HEK293 (cell line): Measurements from ENCODE around the gene FAXC.

Source experiments
- GFI1B ChIP-seq: fragments of 450-650 bp; formaldehyde crosslinking; IDR thresholded peaks from 2 replicates; pipeline ENCODE4 v1.5.1; 2016; ENCODE audit warnings: missing biosample characterization, missing genetic modification characterization
- IKZF3 ChIP-seq: fragments of 450-650 bp; IDR thresholded peaks from 2 replicates; pipeline ENCODE4 v1.5.0; 2018; ENCODE audit warnings: missing biosample characterization, mild to moderate bottlenecking, missing genetic modification characterization, moderate library complexity
- SP3 ChIP-seq: fragments of 450-650 bp; formaldehyde crosslinking; IDR thresholded peaks from 2 replicates; pipeline ENCODE4 v1.5.1; 2016; ENCODE audit warnings: missing biosample characterization, missing genetic modification characterization
- TSHZ1 ChIP-seq: fragments of 450-650 bp; formaldehyde crosslinking; IDR thresholded peaks from 2 replicates; pipeline ENCODE4 v1.5.1; 2016; ENCODE audit warnings: missing biosample characterization, missing genetic modification characterization, borderline replicate concordance
- ZBTB7A ChIP-seq: fragments of 450-650 bp; formaldehyde crosslinking; IDR thresholded peaks from 2 replicates; pipeline ENCODE4 v1.5.1; 2016; ENCODE audit warnings: low read depth, missing biosample characterization, missing genetic modification characterization
- ZFHX2 ChIP-seq: fragments of 450-650 bp; formaldehyde crosslinking; conservative IDR thresholded peaks from 2 replicates; pipeline ENCODE4 v1.5.1; 2016; ENCODE audit warnings: missing biosample characterization, missing genetic modification characterization
- ZNF184 ChIP-seq: fragments of 450-650 bp; IDR thresholded peaks from 2 replicates; pipeline ENCODE4 v1.5.1; 2018; ENCODE audit warnings: missing biosample characterization, mild to moderate bottlenecking, missing genetic modification characterization
- ZNF19 ChIP-seq: fragments of 450-650 bp; formaldehyde crosslinking; IDR thresholded peaks from 2 replicates; pipeline ENCODE4; 2016; ENCODE audit warnings: missing biosample characterization, missing genetic modification characterization, low read depth
- ZNF211 ChIP-seq: fragments of 450-650 bp; formaldehyde crosslinking; IDR thresholded peaks from 2 replicates; pipeline ENCODE4 v1.5.1; 2016; ENCODE audit warnings: low read depth, missing biosample characterization, missing genetic modification characterization
- ZNF239 ChIP-seq: fragments of 450-650 bp; formaldehyde crosslinking; IDR thresholded peaks from 2 replicates; pipeline ENCODE4 v1.5.1; 2016; ENCODE audit warnings: missing biosample characterization, missing genetic modification characterization
- ZNF423 ChIP-seq: fragments of 450-650 bp; formaldehyde crosslinking; IDR thresholded peaks from 2 replicates; pipeline ENCODE4 v1.5.1; 2016; ENCODE audit warnings: missing biosample characterization, missing genetic modification characterization
- ZNF426 ChIP-seq: fragments of 450-650 bp; formaldehyde crosslinking; IDR thresholded peaks from 2 replicates; pipeline ENCODE4 v1.5.1; 2017; ENCODE audit warnings: missing biosample characterization, missing genetic modification characterization, mild to moderate bottlenecking, inconsistent platforms, moderate library complexity
- ZNF514 ChIP-seq: fragments of 450-650 bp; formaldehyde crosslinking; IDR thresholded peaks from 2 replicates; pipeline ENCODE4 v1.5.1; 2016; ENCODE audit warnings: missing biosample characterization, missing genetic modification characterization
- ZNF549 ChIP-seq: fragments of 450-650 bp; IDR thresholded peaks from 2 replicates; pipeline ENCODE4 v1.5.1; 2018; ENCODE audit warnings: missing biosample characterization, missing genetic modification characterization, mild to moderate bottlenecking, inconsistent platforms, moderate library complexity
- ZNF558 ChIP-seq: fragments of 450-650 bp; formaldehyde crosslinking; IDR thresholded peaks from 2 replicates; pipeline ENCODE4 v1.5.1; 2016; ENCODE audit warnings: missing biosample characterization, missing genetic modification characterization
- ZNF792 ChIP-seq: fragments of 450-650 bp; formaldehyde crosslinking; IDR thresholded peaks from 2 replicates; pipeline ENCODE4 v1.5.1; 2016; ENCODE audit warnings: missing biosample characterization, missing genetic modification characterization
- ZNF837 ChIP-seq: fragments of 450-650 bp; formaldehyde crosslinking; IDR thresholded peaks from 2 replicates; pipeline ENCODE4 v1.5.1; 2016; ENCODE audit warnings: missing biosample characterization, missing genetic modification characterization
- ZSCAN16 ChIP-seq: fragments of 450-650 bp; formaldehyde crosslinking; IDR thresholded peaks from 2 replicates; pipeline ENCODE4 v1.5.1; 2016; ENCODE audit warnings: missing biosample characterization, missing genetic modification characterization
- TF ChIP-seq, protein P1 (sequence below): fragments of 450-650 bp; formaldehyde crosslinking; IDR thresholded peaks from 2 replicates; pipeline ENCODE4 v1.5.1; 2016; ENCODE audit warnings: missing biosample characterization, missing genetic modification characterization
- TF ChIP-seq, protein P2 (sequence below): fragments of 450-650 bp; formaldehyde crosslinking; IDR thresholded peaks from 2 replicates; pipeline ENCODE4 v1.5.1; 2016; ENCODE audit warnings: missing biosample characterization, missing genetic modification characterization
- TF ChIP-seq, protein P3 (sequence below): fragments of 450-650 bp; formaldehyde crosslinking; IDR thresholded peaks from 2 replicates; pipeline ENCODE4 v1.5.1; 2016; ENCODE audit warnings: missing biosample characterization, missing genetic modification characterization, borderline replicate concordance

Gene FAXC

GRCh38 chr6:99349171-99350141, at the start of gene FAXC (continued):
- no peak for TF ChIP-seq ZNF19 (tag by site-specific recombination)
- TF ChIP-seq ZNF514 (tag by site-specific recombination) = no peak
- no peak for TF ChIP-seq ZSCAN16 (tag by site-specific recombination)
- TF ChIP-seq ZNF558 (tag by site-specific recombination) = no peak
- no peak for TF ChIP-seq ZNF184 (tag by site-specific recombination)
- TF ChIP-seq ZBTB7A (tag by site-specific recombination) = no peak
- TF ChIP-seq, protein P1, sequence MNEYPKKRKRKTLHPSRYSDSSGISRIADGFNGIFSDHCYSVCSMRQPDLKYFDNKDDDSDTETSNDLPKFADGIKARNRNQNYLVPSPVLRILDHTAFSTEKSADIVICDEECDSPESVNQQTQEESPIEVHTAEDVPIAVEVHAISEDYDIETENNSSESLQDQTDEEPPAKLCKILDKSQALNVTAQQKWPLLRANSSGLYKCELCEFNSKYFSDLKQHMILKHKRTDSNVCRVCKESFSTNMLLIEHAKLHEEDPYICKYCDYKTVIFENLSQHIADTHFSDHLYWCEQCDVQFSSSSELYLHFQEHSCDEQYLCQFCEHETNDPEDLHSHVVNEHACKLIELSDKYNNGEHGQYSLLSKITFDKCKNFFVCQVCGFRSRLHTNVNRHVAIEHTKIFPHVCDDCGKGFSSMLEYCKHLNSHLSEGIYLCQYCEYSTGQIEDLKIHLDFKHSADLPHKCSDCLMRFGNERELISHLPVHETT (tag by site-specific recombination) = no peak
- TF ChIP-seq ZNF426 (tag by site-specific recombination) = no peak
- TF ChIP-seq TSHZ1 = no peak
- TF ChIP-seq, protein P2, sequence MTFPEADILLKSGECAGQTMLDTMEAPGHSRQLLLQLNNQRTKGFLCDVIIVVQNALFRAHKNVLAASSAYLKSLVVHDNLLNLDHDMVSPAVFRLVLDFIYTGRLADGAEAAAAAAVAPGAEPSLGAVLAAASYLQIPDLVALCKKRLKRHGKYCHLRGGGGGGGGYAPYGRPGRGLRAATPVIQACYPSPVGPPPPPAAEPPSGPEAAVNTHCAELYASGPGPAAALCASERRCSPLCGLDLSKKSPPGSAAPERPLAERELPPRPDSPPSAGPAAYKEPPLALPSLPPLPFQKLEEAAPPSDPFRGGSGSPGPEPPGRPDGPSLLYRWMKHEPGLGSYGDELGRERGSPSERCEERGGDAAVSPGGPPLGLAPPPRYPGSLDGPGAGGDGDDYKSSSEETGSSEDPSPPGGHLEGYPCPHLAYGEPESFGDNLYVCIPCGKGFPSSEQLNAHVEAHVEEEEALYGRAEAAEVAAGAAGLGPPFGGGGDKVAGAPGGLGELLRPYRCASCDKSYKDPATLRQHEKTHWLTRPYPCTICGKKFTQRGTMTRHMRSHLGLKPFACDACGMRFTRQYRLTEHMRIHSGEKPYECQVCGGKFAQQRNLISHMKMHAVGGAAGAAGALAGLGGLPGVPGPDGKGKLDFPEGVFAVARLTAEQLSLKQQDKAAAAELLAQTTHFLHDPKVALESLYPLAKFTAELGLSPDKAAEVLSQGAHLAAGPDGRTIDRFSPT = no peak; the same call in none of the 2 replicates
- no peak for TF ChIP-seq SP3
- TF ChIP-seq, protein P3, sequence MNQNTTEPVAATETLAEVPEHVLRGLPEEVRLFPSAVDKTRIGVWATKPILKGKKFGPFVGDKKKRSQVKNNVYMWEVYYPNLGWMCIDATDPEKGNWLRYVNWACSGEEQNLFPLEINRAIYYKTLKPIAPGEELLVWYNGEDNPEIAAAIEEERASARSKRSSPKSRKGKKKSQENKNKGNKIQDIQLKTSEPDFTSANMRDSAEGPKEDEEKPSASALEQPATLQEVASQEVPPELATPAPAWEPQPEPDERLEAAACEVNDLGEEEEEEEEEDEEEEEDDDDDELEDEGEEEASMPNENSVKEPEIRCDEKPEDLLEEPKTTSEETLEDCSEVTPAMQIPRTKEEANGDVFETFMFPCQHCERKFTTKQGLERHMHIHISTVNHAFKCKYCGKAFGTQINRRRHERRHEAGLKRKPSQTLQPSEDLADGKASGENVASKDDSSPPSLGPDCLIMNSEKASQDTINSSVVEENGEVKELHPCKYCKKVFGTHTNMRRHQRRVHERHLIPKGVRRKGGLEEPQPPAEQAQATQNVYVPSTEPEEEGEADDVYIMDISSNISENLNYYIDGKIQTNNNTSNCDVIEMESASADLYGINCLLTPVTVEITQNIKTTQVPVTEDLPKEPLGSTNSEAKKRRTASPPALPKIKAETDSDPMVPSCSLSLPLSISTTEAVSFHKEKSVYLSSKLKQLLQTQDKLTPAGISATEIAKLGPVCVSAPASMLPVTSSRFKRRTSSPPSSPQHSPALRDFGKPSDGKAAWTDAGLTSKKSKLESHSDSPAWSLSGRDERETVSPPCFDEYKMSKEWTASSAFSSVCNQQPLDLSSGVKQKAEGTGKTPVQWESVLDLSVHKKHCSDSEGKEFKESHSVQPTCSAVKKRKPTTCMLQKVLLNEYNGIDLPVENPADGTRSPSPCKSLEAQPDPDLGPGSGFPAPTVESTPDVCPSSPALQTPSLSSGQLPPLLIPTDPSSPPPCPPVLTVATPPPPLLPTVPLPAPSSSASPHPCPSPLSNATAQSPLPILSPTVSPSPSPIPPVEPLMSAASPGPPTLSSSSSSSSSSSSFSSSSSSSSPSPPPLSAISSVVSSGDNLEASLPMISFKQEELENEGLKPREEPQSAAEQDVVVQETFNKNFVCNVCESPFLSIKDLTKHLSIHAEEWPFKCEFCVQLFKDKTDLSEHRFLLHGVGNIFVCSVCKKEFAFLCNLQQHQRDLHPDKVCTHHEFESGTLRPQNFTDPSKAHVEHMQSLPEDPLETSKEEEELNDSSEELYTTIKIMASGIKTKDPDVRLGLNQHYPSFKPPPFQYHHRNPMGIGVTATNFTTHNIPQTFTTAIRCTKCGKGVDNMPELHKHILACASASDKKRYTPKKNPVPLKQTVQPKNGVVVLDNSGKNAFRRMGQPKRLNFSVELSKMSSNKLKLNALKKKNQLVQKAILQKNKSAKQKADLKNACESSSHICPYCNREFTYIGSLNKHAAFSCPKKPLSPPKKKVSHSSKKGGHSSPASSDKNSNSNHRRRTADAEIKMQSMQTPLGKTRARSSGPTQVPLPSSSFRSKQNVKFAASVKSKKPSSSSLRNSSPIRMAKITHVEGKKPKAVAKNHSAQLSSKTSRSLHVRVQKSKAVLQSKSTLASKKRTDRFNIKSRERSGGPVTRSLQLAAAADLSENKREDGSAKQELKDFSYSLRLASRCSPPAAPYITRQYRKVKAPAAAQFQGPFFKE (tag by site-specific recombination) = no peak
- TF ChIP-seq ZNF423 (tag by site-specific recombination) = no peak
- no peak for TF ChIP-seq ZNF837 (tag by site-specific recombination)
- TF ChIP-seq ZNF211 = no peak
- TF ChIP-seq ZNF239 = no peak
- TF ChIP-seq IKZF3 (tag by site-specific recombination) = peak; percentile 86
- no peak for TF ChIP-seq ZNF792
- TF ChIP-seq ZNF549 (tag by site-specific recombination) = no peak
- no peak for TF ChIP-seq GFI1B (tag by site-specific recombination)
- TF ChIP-seq ZFHX2 = peak; percentile 63
